GM21786 (cell line): ENCODE measurements around the gene CACNB1.
A peak's percentile ranks its signal among the peaks of the same experiment; 100 is the strongest.

Experiments
- ATAC-seq: cut with Tn5 transposase; IDR thresholded peaks from one replicate; pipeline ENCODE4 v1.9.1; 2021; ENCODE audit not compliant: unreplicated experiment

The CACNB1 gene

GRCh38 chr17:39153599-39154051, 43.8 kb downstream of the CACNB1 start:
- peak; percentile 45 for ATAC-seq

GRCh38 chr17:39151943-39152818, 45.3 kb downstream of the CACNB1 start:
- no peak for ATAC-seq

GRCh38 chr17:39151150-39151942, 46.1 kb downstream of the CACNB1 start, which contains the start of gene PLXDC1:
Gene PLXDC1, minus strand, starts transcription at chr17:39151637. Its CDS starts 200 bp downstream, at chr17:39151437.
- ATAC-seq: no peak

GRCh38 chr17:39150795-39151149, 46.7 kb downstream of the CACNB1 start:
- ATAC-seq: no peak

- ATAC-seq: no peak
These were observed 47.3 kb downstream of the CACNB1 start for GRCh38 chr17:39150104-39150634.

- ATAC-seq: no peak
These were observed 50.0 kb downstream of the CACNB1 start for GRCh38 chr17:39147221-39148185.

- ATAC-seq: no peak
These were observed 51.2 kb downstream of the CACNB1 start for GRCh38 chr17:39146273-39146672.

- ATAC-seq: no peak
These were observed 52.3 kb downstream of the CACNB1 start for GRCh38 chr17:39145143-39145542.

- no peak for ATAC-seq
These were observed 53.0 kb downstream of the CACNB1 start for GRCh38 chr17:39144416-39144840.

- no peak for ATAC-seq
These were observed 53.8 kb downstream of the CACNB1 start for GRCh38 chr17:39143552-39144093.

GRCh38 chr17:39141915-39142664, 55.4 kb downstream of the CACNB1 start:
- ATAC-seq: no peak

- no peak for ATAC-seq
These were observed 56.2 kb downstream of the CACNB1 start for GRCh38 chr17:39141294-39141693.

GRCh38 chr17:39139561-39139960, 57.9 kb downstream of the CACNB1 start:
- ATAC-seq: no peak

- ATAC-seq: no peak
These were observed 58.3 kb downstream of the CACNB1 start for GRCh38 chr17:39139161-39139511.

GRCh38 chr17:39138431-39139160, 58.9 kb downstream of the CACNB1 start:
- no peak for ATAC-seq

GRCh38 chr17:39134878-39135277, 62.6 kb downstream of the CACNB1 start:
- no peak for ATAC-seq

GRCh38 chr17:39132192-39132610, 65.3 kb downstream of the CACNB1 start:
- ATAC-seq: no peak

- no peak for ATAC-seq
These were observed 65.9 kb downstream of the CACNB1 start for GRCh38 chr17:39131616-39132015.

GRCh38 chr17:39130205-39130604, 67.3 kb downstream of the CACNB1 start:
- ATAC-seq: no peak
